GM12874 (cell line): ENCODE results near the gene NDUFV3.
A peak's percentile ranks its signal among the peaks of the same experiment; 100 is the strongest.

Experiments
- CTCF ChIP-seq: IDR thresholded peaks from 2 replicates; pipeline ENCODE4 v1.5.1; 2011; ENCODE audit warnings: low read depth, mild to moderate bottlenecking, control low read depth, low read length, moderate library complexity; ENCODE audit not compliant: insufficient read depth

The NDUFV3 gene

GRCh38 chr21:42848932-42849758, 44.0 kb upstream of the NDUFV3 start:
- no peak for TF ChIP-seq CTCF

GRCh38 chr21:42849759-42850412, 43.2 kb upstream of the NDUFV3 start:
- no peak for TF ChIP-seq CTCF

GRCh38 chr21:42850463-42850862, 42.6 kb upstream of the NDUFV3 start:
- TF ChIP-seq CTCF, result no peak

GRCh38 chr21:42850866-42851391, 42.2 kb upstream of the NDUFV3 start:
- TF ChIP-seq CTCF, result peak; percentile 75

- no peak for TF ChIP-seq CTCF
These were observed 41.1 kb upstream of the NDUFV3 start for GRCh38 chr21:42851812-42852665.

GRCh38 chr21:42852925-42853570, 40.1 kb upstream of the NDUFV3 start:
- TF ChIP-seq CTCF, result no peak
